CD8-positive, alpha-beta memory T cell (primary cell): Measurements from ENCODE around the gene LPP. TPM values are rescaled to one million over a fixed set of nuclear protein-coding genes. Genes with fewer than 3 reads are reported as not detected.
A peak's percentile ranks its signal among the peaks of the same experiment; 100 is the strongest.

Experiments used
- CTCF ChIA-PET: fragments of 350-600 bp; sonication (Branson Sonifier 250); formaldehyde crosslinking; loops from one replicate; lab custom pipeline; 2021; ENCODE audit warnings: antibody characterized with exemption; lab: Charles Lee
- POLR2A ChIA-PET: fragments of 350-600 bp; sonication (Branson Sonifier 250); formaldehyde crosslinking; loops from one replicate; lab custom pipeline; 2021; ENCODE audit warnings: antibody characterized with exemption; lab: Charles Lee
- DNase-seq, 5 donors: peaks; one replicate each; pipeline versions ENCODE4 v3.0.0 to v3.0.0-alpha.2; 2020 to 2022; ENCODE audit warnings: mixed read lengths in 1 of 5
- H3K27ac ChIP-seq: one replicate; pipeline ENCODE4 v1.7.0; 2013; ENCODE audit warnings: low read depth, mild to moderate bottlenecking, low read length, moderate library complexity
- H3K27me3 ChIP-seq: 2 replicates; pipeline ENCODE4 v1.7.0; 2013; ENCODE audit warnings: low read length, mild to moderate bottlenecking; ENCODE audit not compliant: insufficient read depth, poor library complexity, severe bottlenecking
- H3K36me3 ChIP-seq: 2 replicates; pipeline ENCODE4 v1.7.0; 2013; ENCODE audit warnings: mild to moderate bottlenecking, low read length, moderate library complexity; ENCODE audit not compliant: insufficient read depth
- H3K4me1 ChIP-seq: 2 replicates; pipeline ENCODE4 v1.7.0; 2013; ENCODE audit warnings: mild to moderate bottlenecking, low read length, moderate library complexity; ENCODE audit not compliant: insufficient read depth
- H3K4me3 ChIP-seq: 2 replicates; pipeline ENCODE4 v1.7.0; 2013; ENCODE audit warnings: mild to moderate bottlenecking, low read length
- H3K9me3 ChIP-seq: 2 replicates; pipeline ENCODE4 v1.7.0; 2013; ENCODE audit warnings: mild to moderate bottlenecking, low read length
- H3K27ac Mint-ChIP-seq, 8 donors: one replicate each; pipeline ENCODE4 v1.8.0; 2020 to 2021; ENCODE audit warnings: mixed read lengths in 8 of 8, mild to moderate bottlenecking in 6 of 8, inconsistent platforms in 3 of 8, moderate library complexity in 3 of 8
- H3K27me3 Mint-ChIP-seq, 2 donors: one replicate each; pipeline ENCODE4 v1.8.0; 2020 to 2021; ENCODE audit warnings: mixed read lengths in 2 of 2, mild to moderate bottlenecking in 1 of 2, moderate library complexity in 1 of 2
- H3K36me3 Mint-ChIP-seq, 3 donors: one replicate each; pipeline ENCODE4 v1.8.0; 2020 to 2021; ENCODE audit warnings: mixed read lengths in 3 of 3, inconsistent platforms in 1 of 3, mild to moderate bottlenecking in 1 of 3
- H3K4me1 Mint-ChIP-seq, 3 donors: one replicate each; pipeline ENCODE4 v1.8.0; 2020 to 2021; ENCODE audit warnings: mixed read lengths in 3 of 3, inconsistent platforms in 1 of 3, mild to moderate bottlenecking in 1 of 3
- H3K4me3 Mint-ChIP-seq, 7 donors: one replicate each; pipeline ENCODE4 v1.8.0; 2020 to 2021; ENCODE audit warnings: mixed read lengths in 7 of 7, mild to moderate bottlenecking in 6 of 7, moderate library complexity in 4 of 7, inconsistent platforms in 2 of 7
- H3K9me3 Mint-ChIP-seq, 5 donors: one replicate each; pipeline ENCODE4 v1.8.0; 2020 to 2022; ENCODE audit warnings: mixed read lengths in 5 of 5, mild to moderate bottlenecking in 3 of 5, moderate library complexity in 2 of 5, inconsistent platforms in 1 of 5
- polyA plus RNA-seq: library from polyadenylated mRNA; unstranded; fragments of 300-500 nt; fragmentation: Illumina TruSeq; gene quantifications from one replicate; pipeline ENCODE4 v1.2.3, GENCODE V29; 2021
- total RNA-seq, 2 experiments: library from RNA; stranded (reverse); gene quantifications; one replicate each; pipeline ENCODE4 v1.2.3, GENCODE V29; 2021

LPP gene
- total and polyA plus RNA-seq, 3 experiments from 2014 or later, result 13.4 to 23.5 (median 18.0) TPM

GRCh38 chr3:188712248-188712924 lies 558.4 kb downstream of the LPP start:
- Histone ChIP-seq H3K27ac (no peak overlapping the region), H3K9me3 (no peaks in the 10 kb centered on the region), H3K4me3 (no peak overlapping the region), H3K27me3 (no peaks in the 10 kb centered on the region), H3K36me3 (no peaks in the 10 kb centered on the region), H3K4me1 (no peaks in the 10 kb centered on the region)
- DNase-seq, result no peak
- Mint-ChIP-seq H3K4me1 (peaks cover 4 to 6% (median 5%) of the 10 kb centered on the region in 3 donors), H3K36me3 (peaks cover 9 to 14% (median 11%) of the 10 kb centered on the region in 3 donors), H3K27ac (peak overlapping the region in 3 of 8 donors; percentile 2 to 41 (median 14)), H3K27me3 (no peaks in the 10 kb centered on the region), H3K4me3 (no peak overlapping the region), H3K9me3 (no peaks in the 10 kb centered on the region)
- ChIA-PET POLR2A (no interaction called here), CTCF (no interaction called here)

DNA sequence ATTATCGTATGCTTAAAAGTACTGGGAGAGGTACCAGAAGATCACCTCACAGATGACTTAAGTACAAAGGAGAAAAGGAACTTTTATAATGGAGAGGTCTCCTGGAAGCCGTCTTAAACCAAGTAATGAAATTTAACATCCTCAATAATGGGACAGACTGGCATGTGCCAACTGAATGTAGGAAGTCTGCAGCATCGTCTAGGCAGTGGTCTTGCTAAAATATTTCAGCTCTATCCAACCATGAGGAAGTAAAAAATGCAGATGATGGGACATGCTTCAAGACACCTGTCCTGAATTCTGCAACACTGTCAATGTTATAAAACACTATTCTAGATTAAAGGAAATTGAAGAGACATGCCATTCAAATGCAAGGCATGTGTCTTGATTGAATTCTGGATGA lies 559.0 kb downstream of the LPP start:
- H3K36me3 Mint-ChIP-seq, result peaks cover 9 to 14% (median 12%) of the 10 kb centered on the region in 3 donors
- no peaks in the 10 kb centered on the region for H3K36me3 ChIP-seq
- peak overlapping the region in 1 of 8 donors; percentile 14 for H3K27ac Mint-ChIP-seq
- POLR2A ChIA-PET, result no interaction called here
- H3K4me3 Mint-ChIP-seq, result no peak overlapping the region
- H3K4me1 Mint-ChIP-seq, result no peaks in the 10 kb centered on the region
- no peak for DNase-seq
- CTCF ChIA-PET, result no interaction called here
- H3K4me3 ChIP-seq, result no peak overlapping the region
- no peaks in the 10 kb centered on the region for H3K9me3 Mint-ChIP-seq
- no peak overlapping the region for H3K27ac ChIP-seq
- H3K9me3 ChIP-seq, result no peaks in the 10 kb centered on the region
- no peaks in the 10 kb centered on the region for H3K27me3 ChIP-seq
- no peaks in the 10 kb centered on the region for H3K27me3 Mint-ChIP-seq
- H3K4me1 ChIP-seq, result no peaks in the 10 kb centered on the region

- Histone ChIP-seq H3K27me3 (no peaks in the 10 kb centered on the region), H3K36me3 (no peaks in the 10 kb centered on the region), H3K4me1 (no peaks in the 10 kb centered on the region), H3K9me3 (no peaks in the 10 kb centered on the region), H3K27ac (no peak overlapping the region), H3K4me3 (no peak overlapping the region)
- ChIA-PET POLR2A (no interaction called here), CTCF (interaction anchor here (1.0 kb wide), 1 partner anchor 980 kb away, joined by 3 read pairs; no protein-coding TSS in a partner anchor)
- Mint-ChIP-seq H3K27me3 (no peaks in the 10 kb centered on the region), H3K27ac (no peak overlapping the region), H3K9me3 (no peaks in the 10 kb centered on the region), H3K4me1 (peaks cover 8 to 12% (median 8%) of the 10 kb centered on the region in 3 donors), H3K4me3 (no peak overlapping the region), H3K36me3 (peaks cover 0 to 4% (median 0%) of the 10 kb centered on the region in 3 donors)
- no peak for DNase-seq
Measured at GRCh38 chr3:188719545-188719944, 565.6 kb downstream of the LPP start.

DNA sequence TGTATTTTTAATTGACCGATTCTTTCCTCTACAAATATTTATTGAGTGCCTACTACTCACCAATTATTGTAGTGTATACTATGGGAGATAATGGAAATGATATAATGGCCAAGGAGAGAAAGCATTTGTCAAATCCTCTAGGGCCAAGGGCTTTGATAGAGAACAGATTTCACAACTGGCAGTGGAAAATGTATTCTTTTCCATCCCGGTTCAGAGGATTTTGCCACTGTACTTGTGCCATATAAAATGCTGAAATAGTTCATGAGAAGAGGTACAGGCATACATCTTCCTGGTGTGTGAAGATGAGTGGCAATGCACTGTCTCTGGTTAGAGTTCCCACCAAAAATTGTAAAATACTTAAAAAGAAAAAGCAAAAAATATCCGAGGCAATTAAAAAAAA lies 566.3 kb downstream of the LPP start:
- no peak overlapping the region for H3K27ac Mint-ChIP-seq
- Histone ChIP-seq H3K36me3 (no peaks in the 10 kb centered on the region), H3K4me1 (no peaks in the 10 kb centered on the region), H3K27ac (no peak overlapping the region), H3K9me3 (no peaks in the 10 kb centered on the region), H3K4me3 (no peak overlapping the region), H3K27me3 (no peaks in the 10 kb centered on the region)
- H3K9me3 Mint-ChIP-seq, result no peaks in the 10 kb centered on the region
- no peak overlapping the region for H3K4me3 Mint-ChIP-seq
- POLR2A ChIA-PET, result no interaction called here
- peaks cover 0 to 4% (median 0%) of the 10 kb centered on the region in 3 donors for H3K36me3 Mint-ChIP-seq
- CTCF ChIA-PET, result interaction anchor here (1.0 to 1.6 kb wide), 2 partner anchors 28 to 980 kb away, joined by 3 to 6 read pairs; no protein-coding TSS in a partner anchor
- peaks cover 8 to 12% (median 8%) of the 10 kb centered on the region in 3 donors for H3K4me1 Mint-ChIP-seq
- no peaks in the 10 kb centered on the region for H3K27me3 Mint-ChIP-seq
- DNase-seq, result no peak

GRCh38 chr3:188720636-188721035 lies 566.7 kb downstream of the LPP start:
- ChIA-PET CTCF (interaction anchor here (1.6 kb wide), 1 partner anchor 27 kb away, joined by 6 read pairs; no protein-coding TSS in a partner anchor), POLR2A (no interaction called here)
- Mint-ChIP-seq H3K4me3 (no peak overlapping the region), H3K4me1 (peaks cover 8 to 12% (median 8%) of the 10 kb centered on the region in 3 donors), H3K36me3 (peaks cover 0 to 4% (median 0%) of the 10 kb centered on the region in 3 donors), H3K9me3 (no peaks in the 10 kb centered on the region), H3K27me3 (no peaks in the 10 kb centered on the region), H3K27ac (no peak overlapping the region)
- Histone ChIP-seq H3K4me3 (no peak overlapping the region), H3K4me1 (no peaks in the 10 kb centered on the region), H3K27me3 (no peaks in the 10 kb centered on the region), H3K9me3 (no peaks in the 10 kb centered on the region), H3K36me3 (no peaks in the 10 kb centered on the region), H3K27ac (no peak overlapping the region)
- no peak for DNase-seq

DNA sequence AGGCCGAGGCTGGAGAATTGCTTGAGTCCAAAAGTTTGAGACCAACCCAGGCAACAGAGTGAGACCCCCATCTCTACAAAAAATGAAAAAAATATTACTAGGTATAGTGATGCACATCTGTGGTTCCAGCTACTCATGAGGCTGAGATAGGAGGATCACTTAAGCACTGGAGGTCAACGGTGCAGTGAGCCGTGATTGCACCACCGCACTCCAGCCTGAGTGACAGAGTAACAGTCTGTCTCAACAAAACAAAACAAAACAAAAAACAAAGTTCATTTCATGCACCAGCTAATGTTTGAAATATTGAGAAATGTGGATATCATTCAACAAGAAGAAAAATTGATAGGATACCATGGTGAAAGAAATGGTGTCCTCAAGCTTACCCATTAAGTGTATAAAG lies 567.4 kb downstream of the LPP start:
- CTCF ChIA-PET, result interaction anchor here (1.6 kb wide), 1 partner anchor 27 kb away, joined by 6 read pairs; no protein-coding TSS in a partner anchor
- peaks cover 8 to 12% (median 8%) of the 10 kb centered on the region in 3 donors for H3K4me1 Mint-ChIP-seq
- POLR2A ChIA-PET, result no interaction called here

DNA sequence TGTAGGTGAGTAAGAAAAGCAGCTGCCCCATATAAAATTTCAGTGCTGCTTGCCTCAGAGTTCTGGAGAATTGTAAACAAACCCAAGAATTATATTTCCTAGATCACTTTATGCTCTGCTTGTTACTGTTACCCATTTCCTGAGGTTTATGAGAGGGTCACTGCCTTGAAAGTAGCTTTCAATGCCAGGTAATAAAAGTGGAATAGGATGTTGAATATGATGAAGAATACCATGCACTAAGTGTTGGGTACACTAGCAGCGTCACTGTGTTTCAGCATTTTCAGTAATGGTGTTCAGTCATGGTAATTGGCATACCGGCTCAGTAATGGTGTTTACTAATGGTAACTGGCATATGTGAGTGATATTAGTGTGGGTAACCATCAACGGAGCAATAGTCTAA lies 568.0 kb downstream of the LPP start:
- Histone ChIP-seq H3K36me3 (no peaks in the 10 kb centered on the region), H3K4me3 (no peak overlapping the region), H3K9me3 (no peaks in the 10 kb centered on the region), H3K4me1 (no peaks in the 10 kb centered on the region), H3K27me3 (no peaks in the 10 kb centered on the region), H3K27ac (no peak overlapping the region)
- peaks cover 0 to 4% (median 0%) of the 10 kb centered on the region in 3 donors for H3K36me3 Mint-ChIP-seq
- no peak overlapping the region for H3K4me3 Mint-ChIP-seq
- no peak for DNase-seq
- H3K9me3 Mint-ChIP-seq, result no peaks in the 10 kb centered on the region
- no peaks in the 10 kb centered on the region for H3K27me3 Mint-ChIP-seq
- no peak overlapping the region for H3K27ac Mint-ChIP-seq
- peaks cover 8 to 12% (median 8%) of the 10 kb centered on the region in 3 donors for H3K4me1 Mint-ChIP-seq
- POLR2A ChIA-PET, result no interaction called here
- CTCF ChIA-PET, result interaction anchor here (1.6 kb wide), 1 partner anchor 26 kb away, joined by 6 read pairs; no protein-coding TSS in a partner anchor

More for the DNA sequence above, 567.4 kb downstream of the LPP start:
- H3K9me3 ChIP-seq, result no peaks in the 10 kb centered on the region
- H3K27me3 Mint-ChIP-seq, result no peaks in the 10 kb centered on the region
- H3K4me3 Mint-ChIP-seq, result no peak overlapping the region
- no peaks in the 10 kb centered on the region for H3K27me3 ChIP-seq
- peak overlapping the region in 1 of 8 donors; percentile 38 for H3K27ac Mint-ChIP-seq
- peaks cover 0 to 4% (median 0%) of the 10 kb centered on the region in 3 donors for H3K36me3 Mint-ChIP-seq
- no peaks in the 10 kb centered on the region for H3K9me3 Mint-ChIP-seq
- DNase-seq, result no peak
- no peak overlapping the region for H3K27ac ChIP-seq
- no peaks in the 10 kb centered on the region for H3K4me1 ChIP-seq
- no peak overlapping the region for H3K4me3 ChIP-seq
- no peaks in the 10 kb centered on the region for H3K36me3 ChIP-seq

GRCh38 chr3:188722963-188723362 lies 569.0 kb downstream of the LPP start:
- no peaks in the 10 kb centered on the region for H3K4me1 ChIP-seq
- ChIA-PET POLR2A (interaction anchor here (0.6 kb wide), 1 partner anchor 546 kb away, joined by 3 read pairs; no protein-coding TSS in a partner anchor), CTCF (no interaction called here)
- no peaks in the 10 kb centered on the region for H3K27me3 ChIP-seq
- Mint-ChIP-seq H3K27ac (peak overlapping the region in 2 of 8 donors; percentile 2 to 30), H3K27me3 (no peaks in the 10 kb centered on the region), H3K36me3 (no peaks in the 10 kb centered on the region), H3K4me1 (peaks cover 10 to 13% (median 10%) of the 10 kb centered on the region in 3 donors), H3K9me3 (no peaks in the 10 kb centered on the region), H3K4me3 (no peak overlapping the region)
- H3K4me3 ChIP-seq, result no peak overlapping the region
- DNase-seq, result no peak
- H3K9me3 ChIP-seq, result no peaks in the 10 kb centered on the region
- no peak overlapping the region for H3K27ac ChIP-seq
- no peaks in the 10 kb centered on the region for H3K36me3 ChIP-seq
